Embryonic facial prominence (tissue), 1 donor: ENCODE data around the gene ZNF382.

Source experiments
- DNase-seq: peaks from one replicate; pipeline ENCODE4 v3.0.0-alpha.2; 2016; ENCODE audit errors: extremely low spot score

Gene ZNF382

GRCh38 chr19:36679455-36679854, 74.3 kb downstream of the ZNF382 start:
- DNase-seq, result no peak
